Activated naive CD4-positive, alpha-beta T cell treated with Interleukin-2 at 50 U/mL for 16 hours (primary cell): ENCODE data around the gene NDRG3.
"Not testable (repeated sequence)": the region's sequence is repeated elsewhere in the genome, so short reads cannot be mapped to it uniquely, and the experiment has no call there.

Experiments
- DNase-seq: peaks from one replicate; pipeline ENCODE4 v3.0.0-alpha.2; 2020

Gene NDRG3

GRCh38 chr20:36638876-36639400 lies 107.0 kb downstream of the NDRG3 start:
- not testable (repeated sequence) for DNase-seq

- no peak for DNase-seq
Measured at GRCh38 chr20:36634342-36634741, 111.5 kb downstream of the NDRG3 start.

- no peak for DNase-seq
Measured at GRCh38 chr20:36633285-36633772, 112.6 kb downstream of the NDRG3 start.

GRCh38 chr20:36632487-36633284 lies 113.2 kb downstream of the NDRG3 start:
- DNase-seq, result no peak

- DNase-seq, result no peak
Measured at GRCh38 chr20:36632147-36632486, 113.8 kb downstream of the NDRG3 start.

- no peak for DNase-seq
Measured at GRCh38 chr20:36631646-36632045, 114.2 kb downstream of the NDRG3 start.

- peak; percentile 47 for DNase-seq
Measured at GRCh38 chr20:36629719-36630681, 115.9 kb downstream of the NDRG3 start.

- no peak for DNase-seq
Measured at GRCh38 chr20:36628076-36628475, 117.8 kb downstream of the NDRG3 start.

- no peak for DNase-seq
Measured at GRCh38 chr20:36624944-36625324, 121.0 kb downstream of the NDRG3 start.

- DNase-seq, result no peak
Measured at GRCh38 chr20:36624068-36624943, 121.6 kb downstream of the NDRG3 start.

GRCh38 chr20:36623444-36623843 lies 122.4 kb downstream of the NDRG3 start:
- no peak for DNase-seq

GRCh38 chr20:36620917-36621316 lies 125.0 kb downstream of the NDRG3 start:
- no peak for DNase-seq

- DNase-seq, result no peak
Measured at GRCh38 chr20:36614781-36615557, 130.9 kb downstream of the NDRG3 start.

- no peak for DNase-seq
Measured at GRCh38 chr20:36613974-36614373, 131.9 kb downstream of the NDRG3 start.

GRCh38 chr20:36611625-36612024 lies 134.3 kb downstream of the NDRG3 start:
- no peak for DNase-seq

GRCh38 chr20:36608388-36608728 lies 137.5 kb downstream of the NDRG3 start:
- not testable (repeated sequence) for DNase-seq

GRCh38 chr20:36607586-36608387 lies 138.1 kb downstream of the NDRG3 start:
- DNase-seq, result no peak

- DNase-seq, result peak; percentile 17
Measured at GRCh38 chr20:36606158-36607066, 139.5 kb downstream of the NDRG3 start.

- peak; percentile 100 for DNase-seq
Measured at GRCh38 chr20:36605399-36606157, 140.3 kb downstream of the NDRG3 start, which contains the start of gene RAB5IF. TSS of gene RAB5IF (plus strand) at chr20:36605779. CDS start at chr20:36605952, 173 bp downstream.
